Stomach (tissue), 4 donors: ENCODE data around the gene DAPK2.

Source experiments
- EP300 ChIP-seq: sonication (generic); formaldehyde crosslinking; IDR thresholded peaks from one replicate; pipeline ENCODE4 v1.6.1; 2017; ENCODE audit warnings: antibody characterized with exemption
- POLR2A ChIP-seq, 4 donors: fragments of 450-650 bp; IDR thresholded peaks; one replicate each; pipeline ENCODE4 v1.6.1; 2016; ENCODE audit warnings: antibody characterized with exemption in 4 of 4, control low read depth in 2 of 4, mild to moderate bottlenecking in 1 of 4, moderate library complexity in 1 of 4
- POLR2AphosphoS5 ChIP-seq, 3 donors: sonication (generic); formaldehyde crosslinking; IDR thresholded peaks; one replicate each; pipeline ENCODE4 v1.6.1; 2016; ENCODE audit warnings: antibody characterized with exemption in 3 of 3
- TF ChIP-seq, protein P1 (sequence below), 7 experiments: fragments of 450-650 bp in 4 of 7; fragments of 200-600 bp in 3 of 7; sonication (generic) in 3 of 7; IDR thresholded peaks; one replicate each; pipeline ENCODE4 v1.5.1; 2016 to 2019; ENCODE audit warnings: antibody characterized with exemption in 7 of 7, control low read depth in 2 of 7, mild to moderate bottlenecking in 1 of 7

DNA sequence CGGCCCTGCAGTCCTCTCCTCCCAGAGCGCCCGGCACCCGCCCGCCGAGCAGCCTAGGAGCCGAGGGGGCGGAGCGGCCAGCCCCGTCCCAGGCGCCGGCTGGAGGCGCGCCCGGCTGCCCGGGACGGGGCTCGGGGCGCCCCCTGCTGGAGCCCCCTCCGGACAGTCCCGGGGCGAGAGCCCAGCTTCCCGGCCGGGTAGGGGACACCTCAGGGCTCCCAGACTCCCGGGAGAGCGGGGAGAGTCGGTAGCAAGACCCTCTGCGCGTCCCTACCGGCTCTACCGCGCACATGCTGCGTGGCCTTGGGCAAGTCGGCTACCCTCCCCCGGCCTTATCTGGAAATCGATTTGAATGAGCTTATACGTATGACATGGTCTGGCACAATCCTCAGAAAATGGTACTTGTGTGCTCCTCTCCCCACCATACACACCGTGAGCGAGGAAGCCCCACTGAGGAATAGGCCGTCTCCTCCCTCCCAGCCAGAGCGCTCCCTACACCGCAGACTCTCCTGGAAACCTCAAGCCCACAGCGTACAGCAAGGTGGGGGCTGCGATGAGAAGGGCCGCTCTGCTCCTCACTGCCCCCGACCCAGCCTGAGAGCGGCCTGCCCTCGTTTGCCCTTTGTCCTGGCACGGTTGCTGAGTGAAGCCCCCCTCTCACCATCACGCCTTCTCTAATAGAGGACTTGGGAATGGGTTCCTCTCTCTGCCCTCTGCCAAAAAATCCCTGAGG is at the start of gene DAPK2:
- TF ChIP-seq, protein P1, sequence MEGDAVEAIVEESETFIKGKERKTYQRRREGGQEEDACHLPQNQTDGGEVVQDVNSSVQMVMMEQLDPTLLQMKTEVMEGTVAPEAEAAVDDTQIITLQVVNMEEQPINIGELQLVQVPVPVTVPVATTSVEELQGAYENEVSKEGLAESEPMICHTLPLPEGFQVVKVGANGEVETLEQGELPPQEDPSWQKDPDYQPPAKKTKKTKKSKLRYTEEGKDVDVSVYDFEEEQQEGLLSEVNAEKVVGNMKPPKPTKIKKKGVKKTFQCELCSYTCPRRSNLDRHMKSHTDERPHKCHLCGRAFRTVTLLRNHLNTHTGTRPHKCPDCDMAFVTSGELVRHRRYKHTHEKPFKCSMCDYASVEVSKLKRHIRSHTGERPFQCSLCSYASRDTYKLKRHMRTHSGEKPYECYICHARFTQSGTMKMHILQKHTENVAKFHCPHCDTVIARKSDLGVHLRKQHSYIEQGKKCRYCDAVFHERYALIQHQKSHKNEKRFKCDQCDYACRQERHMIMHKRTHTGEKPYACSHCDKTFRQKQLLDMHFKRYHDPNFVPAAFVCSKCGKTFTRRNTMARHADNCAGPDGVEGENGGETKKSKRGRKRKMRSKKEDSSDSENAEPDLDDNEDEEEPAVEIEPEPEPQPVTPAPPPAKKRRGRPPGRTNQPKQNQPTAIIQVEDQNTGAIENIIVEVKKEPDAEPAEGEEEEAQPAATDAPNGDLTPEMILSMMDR (IDR thresholded peaks at IDR 0.05), result peak in 5 of 7 experiments; percentile 41 to 90 (median 69)
- TF ChIP-seq POLR2AphosphoS5 (IDR thresholded peaks at IDR 0.05) (no peak), POLR2A (IDR thresholded peaks at IDR 0.05) (no peak), EP300 (no peak)
